SIG-M5 (cell line): ENCODE measurements around the gene MAPK12.

Experiments used
- DNase-seq: peaks from one replicate; lab custom pipeline; 2025; lab: John Stamatoyannopoulos, UW

The MAPK12 gene

GRCh38 chr22:50299785-50300619, 38.5 kb upstream of the MAPK12 start:
- DNase-seq: no peak

GRCh38 chr22:50298937-50299784, 37.7 kb upstream of the MAPK12 start:
- no peak for DNase-seq

GRCh38 chr22:50298266-50298637, 36.8 kb upstream of the MAPK12 start:
- DNase-seq: no peak

GRCh38 chr22:50297510-50298265, 36.2 kb upstream of the MAPK12 start:
- no peak for DNase-seq

- no peak for DNase-seq
Measured at GRCh38 chr22:50296658-50297490, 35.4 kb upstream of the MAPK12 start.

- no peak for DNase-seq
Measured at GRCh38 chr22:50294319-50294656, 32.8 kb upstream of the MAPK12 start.

- no peak for DNase-seq
Measured at GRCh38 chr22:50293441-50294318, 32.2 kb upstream of the MAPK12 start.

- DNase-seq: no peak
Measured at GRCh38 chr22:50292643-50293440, 31.4 kb upstream of the MAPK12 start.

GRCh38 chr22:50289942-50290630, 28.6 kb upstream of the MAPK12 start:
- no peak for DNase-seq

GRCh38 chr22:50289151-50289941, 27.9 kb upstream of the MAPK12 start:
- no peak for DNase-seq

- DNase-seq: no peak
Measured at GRCh38 chr22:50287731-50288130, 26.2 kb upstream of the MAPK12 start.

- DNase-seq: no peak
Measured at GRCh38 chr22:50286701-50287318, 25.3 kb upstream of the MAPK12 start.

GRCh38 chr22:50286275-50286674, 24.8 kb upstream of the MAPK12 start:
- no peak for DNase-seq

GRCh38 chr22:50285568-50286229, 24.2 kb upstream of the MAPK12 start:
- DNase-seq: no peak

GRCh38 chr22:50284479-50284878, 23.0 kb upstream of the MAPK12 start:
- DNase-seq: no peak

- DNase-seq: no peak
Measured at GRCh38 chr22:50283821-50284220, 22.3 kb upstream of the MAPK12 start.
